ENCODE measurements around the gene HDAC4.
A peak's percentile ranks its signal among the peaks of the same experiment; 100 is the strongest.

The HDAC4 gene

DNA sequence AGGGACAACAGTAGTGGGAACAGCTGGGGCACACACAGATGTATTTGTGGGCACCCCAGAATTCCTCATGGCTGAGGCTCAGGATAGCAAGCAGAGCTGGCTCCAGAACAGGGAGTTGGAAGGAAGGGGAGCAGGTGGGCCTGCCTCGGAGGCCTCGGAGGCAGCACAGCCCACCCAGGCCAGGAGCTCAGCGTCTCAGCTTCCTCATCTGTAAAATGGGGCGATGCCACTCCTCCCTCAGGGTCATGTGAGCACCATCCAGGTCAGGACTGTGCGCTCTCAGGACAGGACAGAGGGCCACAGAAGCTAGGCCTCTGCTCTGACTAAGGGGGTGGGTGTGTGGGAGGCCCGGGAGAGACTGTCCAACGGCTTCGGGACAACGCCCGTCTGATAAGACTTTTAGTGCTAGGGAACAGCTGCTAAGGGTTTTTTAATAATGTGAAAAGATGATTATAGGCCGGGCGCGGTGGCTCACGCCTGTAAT is 106.2 kb downstream of the HDAC4 start:
- DNase-seq (ENCODE audit: low spot score), result no peak

DNA sequence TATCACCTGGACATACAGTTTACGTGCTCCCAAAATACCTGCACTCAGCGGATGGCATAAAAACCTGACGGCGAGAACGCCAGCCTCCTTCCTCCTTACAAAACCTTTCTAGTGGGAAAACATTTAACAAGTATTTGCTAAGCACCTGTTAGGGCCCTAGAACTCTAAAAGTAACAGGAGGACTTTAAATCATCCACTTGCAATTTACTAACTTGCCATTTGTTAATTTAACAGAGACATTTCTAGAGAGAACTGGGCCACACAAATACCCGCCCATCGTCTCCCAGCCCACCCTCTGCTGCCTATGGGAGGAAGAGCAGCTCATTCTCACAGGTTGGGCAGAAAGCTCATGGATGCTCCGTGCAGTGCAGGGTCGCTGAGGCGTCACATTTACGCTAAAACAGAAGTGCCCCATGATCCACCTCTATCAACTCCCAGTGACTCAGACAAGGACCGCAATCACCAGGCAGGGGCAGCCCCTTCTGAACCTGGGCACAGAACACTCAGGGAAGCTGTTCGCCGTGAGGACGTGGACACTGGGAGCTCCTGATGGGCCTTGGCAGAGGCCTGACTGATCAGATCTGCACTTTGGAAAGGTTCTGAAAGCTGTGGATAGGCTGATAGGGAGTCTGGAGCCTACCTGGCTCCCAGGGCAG is 106.9 kb downstream of the HDAC4 start:
- peak; percentile 53 for DNase-seq (ENCODE audit: low spot score)

DNA sequence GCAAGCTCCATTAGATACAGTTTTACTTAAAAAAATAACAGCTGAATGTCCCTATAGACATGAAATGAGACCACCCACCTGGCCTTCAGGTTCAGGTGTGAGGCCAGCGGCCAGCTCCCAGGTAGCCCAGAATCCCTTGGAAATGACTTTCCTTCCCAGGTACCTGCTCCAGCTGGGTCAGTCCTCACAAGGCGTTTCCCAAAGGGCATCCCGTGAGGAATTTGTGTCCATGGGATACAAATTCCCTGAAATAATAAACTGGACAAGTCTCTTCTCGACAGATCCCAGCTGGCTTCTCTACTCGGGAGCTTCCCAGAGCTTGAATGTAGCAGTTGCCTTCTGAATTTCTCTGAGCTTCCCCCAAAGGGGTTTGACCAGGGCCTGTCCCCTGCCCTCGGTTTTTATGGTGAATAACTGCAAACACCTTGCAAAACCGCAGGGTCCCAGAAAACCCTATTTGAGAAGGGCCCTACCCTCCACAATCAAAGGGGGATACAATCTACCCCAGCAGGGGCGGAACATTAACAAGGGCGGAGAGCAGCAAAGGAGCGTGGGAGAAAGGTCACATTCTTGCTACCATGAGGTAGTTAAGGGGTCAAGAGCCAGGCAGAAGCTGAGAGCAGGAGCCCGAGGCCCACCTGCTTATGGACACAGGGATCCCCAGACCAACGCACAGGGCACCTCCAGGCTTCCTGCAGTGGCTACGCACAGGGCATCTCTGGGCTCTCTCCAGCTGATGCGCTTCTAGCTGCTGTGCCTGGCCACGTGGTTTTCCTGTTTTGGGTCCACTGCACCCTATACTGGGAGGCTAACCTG is 107.7 kb downstream of the HDAC4 start:
- DNase-seq (ENCODE audit: low spot score), result no peak

DNA sequence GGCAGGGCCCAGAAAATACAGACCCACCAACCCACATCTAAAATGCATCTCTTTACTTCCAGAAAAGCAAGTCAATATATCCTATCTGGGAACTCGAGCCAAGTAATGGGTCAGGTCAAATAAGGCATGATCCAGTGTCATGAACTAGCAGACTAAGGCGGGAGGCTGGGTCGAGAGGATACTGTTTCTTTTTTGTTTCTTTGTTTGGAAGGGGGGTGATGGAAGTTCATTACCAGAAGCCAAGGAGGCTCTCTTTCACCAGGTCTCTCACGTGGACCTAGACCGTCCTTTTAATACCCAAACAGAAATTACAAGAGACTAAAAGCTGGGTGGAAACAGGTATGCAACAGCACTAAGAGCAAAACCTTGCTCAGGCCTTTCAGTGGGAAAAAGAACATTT is 108.3 kb downstream of the HDAC4 start:
- no peak for DNase-seq (ENCODE audit: low spot score)

DNA sequence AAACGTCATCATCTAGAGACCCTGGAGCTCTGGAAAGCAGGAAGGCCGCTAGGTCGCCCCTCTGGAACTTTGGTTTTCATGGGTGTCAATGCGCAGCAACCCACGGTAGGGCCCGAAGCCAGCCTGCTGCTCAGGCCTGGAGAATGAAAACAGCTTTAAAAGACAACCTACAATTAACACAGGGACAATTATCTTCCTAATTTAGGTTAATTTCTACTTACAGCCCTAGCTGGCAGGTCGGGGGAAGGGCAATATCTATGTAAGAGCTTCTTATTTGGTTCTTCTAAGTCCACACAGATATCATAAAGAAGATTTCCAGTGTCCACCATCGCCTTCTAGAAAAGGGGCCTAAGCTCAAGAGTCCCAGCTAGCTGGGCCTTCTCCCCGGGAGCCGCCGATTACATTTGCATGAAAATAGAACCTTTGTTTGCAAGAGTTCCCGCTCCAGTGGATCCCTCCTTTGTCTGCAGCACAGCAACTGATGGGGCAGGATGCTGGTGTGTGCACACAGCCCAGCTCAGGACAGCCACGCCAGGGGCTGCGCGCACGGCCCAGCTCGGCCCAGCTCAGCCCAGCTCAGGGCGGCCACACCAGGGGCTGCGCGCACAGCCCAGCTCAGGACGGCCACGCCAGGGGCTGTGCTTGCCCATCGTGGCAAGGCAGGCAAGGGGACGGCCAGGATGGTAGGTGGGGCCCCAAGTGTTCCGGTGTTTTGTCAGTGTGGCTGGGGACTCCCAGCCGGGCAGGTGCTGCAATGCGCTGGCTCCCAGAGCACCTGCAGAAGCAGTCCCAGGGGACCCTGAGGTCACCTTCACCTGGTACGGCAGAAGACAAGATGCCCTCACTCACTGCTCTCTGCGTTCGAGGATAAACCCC is 109.1 kb downstream of the HDAC4 start:
- no peak for DNase-seq (ENCODE audit: low spot score)

DNA sequence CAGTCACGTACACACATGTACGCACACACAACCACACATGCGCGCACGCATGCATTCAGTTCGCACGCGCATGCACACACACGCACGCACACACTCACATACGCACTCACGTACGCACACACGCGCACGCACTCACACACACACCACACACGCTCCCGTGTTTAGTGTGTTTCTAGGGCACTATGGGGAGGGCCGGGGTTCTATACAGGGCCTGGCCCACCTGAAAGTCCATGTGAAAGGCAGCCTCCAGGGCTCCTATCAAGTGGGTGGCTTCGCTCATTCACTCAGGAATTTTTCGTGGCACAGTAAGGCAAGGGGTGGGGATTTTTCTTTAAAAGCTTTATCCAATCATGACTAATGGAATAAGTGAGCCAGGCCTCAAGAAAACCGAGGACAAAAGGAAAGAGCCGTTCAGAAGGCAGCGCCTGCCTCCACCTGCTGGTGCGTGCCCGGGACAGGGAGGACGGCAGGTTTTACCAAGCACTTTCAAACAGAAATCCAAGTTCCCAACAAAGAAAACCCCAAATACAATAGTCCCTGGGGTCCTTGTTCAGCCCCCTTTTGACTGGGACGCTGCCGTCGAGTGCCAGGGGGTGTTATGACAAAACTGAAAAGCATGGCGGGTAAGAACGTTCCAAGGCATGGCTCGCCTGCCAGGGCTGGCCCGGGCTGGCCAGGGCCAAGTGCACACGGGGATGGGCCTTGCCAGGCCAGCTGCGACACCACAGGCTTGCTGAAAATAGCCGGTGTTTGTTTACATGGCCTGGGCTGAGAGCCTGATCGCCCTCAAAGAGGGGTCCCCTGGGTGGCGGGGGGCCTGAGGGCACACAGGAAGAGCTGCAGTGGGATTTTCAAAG is 110.0 kb downstream of the HDAC4 start:
- DNase-seq (ENCODE audit: low spot score), result no peak

DNA sequence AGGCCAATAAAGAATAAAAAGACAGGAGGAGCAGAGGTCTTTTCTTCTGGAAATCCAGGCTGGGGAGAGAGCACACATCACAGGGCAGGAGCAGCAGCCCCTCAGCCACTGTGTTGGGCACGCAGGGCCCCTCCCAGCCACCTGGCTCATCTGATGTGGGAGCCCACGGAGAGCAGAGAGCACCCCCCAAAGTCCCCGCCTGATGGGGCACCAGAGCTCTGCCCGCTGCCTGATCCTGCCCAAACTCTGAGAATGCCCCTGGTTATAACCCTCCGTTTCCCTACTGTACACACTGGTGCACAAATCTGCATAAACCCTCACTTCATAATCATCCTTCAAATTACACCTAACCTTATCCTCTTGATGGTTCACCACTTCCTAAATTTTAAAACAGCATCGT is 111.3 kb downstream of the HDAC4 start:
- no peak for DNase-seq (ENCODE audit: low spot score)

DNA sequence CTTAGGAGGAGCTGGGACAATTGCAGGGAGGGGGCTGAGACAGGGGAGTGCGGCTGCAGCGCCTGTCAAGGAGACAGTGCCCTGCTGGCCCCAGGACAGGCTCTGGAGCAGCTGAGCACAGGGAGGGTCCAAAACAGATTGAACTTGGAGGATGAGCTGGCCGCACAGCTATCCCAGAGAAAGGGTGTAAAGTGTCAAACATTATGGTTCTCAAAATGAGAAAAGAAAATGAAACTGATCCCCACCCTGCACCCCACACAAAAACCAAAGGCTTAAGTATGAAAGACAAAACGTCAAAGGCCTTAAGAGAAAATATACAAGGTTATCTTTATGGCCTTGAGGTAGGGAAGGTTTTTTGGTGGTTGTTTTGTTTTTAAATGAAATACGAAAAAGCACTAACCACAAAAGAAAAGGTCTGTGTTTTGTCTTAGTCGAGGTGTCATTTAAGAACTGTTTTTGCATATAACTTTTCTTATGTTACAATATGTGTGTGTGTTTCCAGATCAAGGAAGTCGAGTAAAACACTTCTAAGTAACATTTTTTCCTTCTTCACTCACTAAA is 111.8 kb downstream of the HDAC4 start:
- no peak for DNase-seq (ENCODE audit: low spot score)

DNA sequence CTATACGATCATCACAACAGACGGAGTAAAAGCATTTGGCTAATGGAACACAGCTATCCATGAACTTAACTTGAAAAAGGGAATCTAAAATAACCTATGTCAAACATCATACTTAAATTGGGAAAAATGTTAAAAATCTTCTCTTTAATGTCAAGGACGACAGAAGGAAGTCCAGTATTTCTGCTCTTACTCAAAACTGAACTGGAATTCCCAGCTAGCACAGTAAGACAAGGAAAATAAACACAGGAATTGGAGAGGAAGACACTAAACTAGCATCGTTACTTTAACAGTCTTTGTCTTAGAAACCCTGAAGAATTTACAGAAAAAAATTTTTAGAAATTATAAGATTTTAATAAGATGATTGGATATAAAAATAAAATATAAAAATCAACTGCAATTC is 112.6 kb downstream of the HDAC4 start:
- no peak for DNase-seq (ENCODE audit: low spot score)

DNA sequence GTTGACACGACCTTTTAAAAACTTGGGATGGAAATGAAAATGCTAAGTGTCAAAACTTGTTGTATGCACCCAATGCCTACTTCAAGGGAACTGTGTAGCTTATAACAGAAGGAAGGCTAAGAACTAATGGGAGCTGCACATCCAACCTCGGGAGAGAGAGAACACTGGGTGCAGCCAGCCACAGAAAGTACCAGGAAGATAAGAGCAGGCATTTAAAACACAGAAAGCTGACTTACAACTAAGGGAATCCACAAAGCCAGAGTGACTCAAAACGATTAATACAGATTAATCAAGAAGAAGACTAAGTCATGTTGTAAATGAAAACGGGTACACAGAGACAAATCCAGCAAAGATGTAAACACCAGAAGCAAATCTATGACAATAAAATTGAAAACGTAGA is 113.4 kb downstream of the HDAC4 start:
- DNase-seq (ENCODE audit: low spot score), result no peak

DNA sequence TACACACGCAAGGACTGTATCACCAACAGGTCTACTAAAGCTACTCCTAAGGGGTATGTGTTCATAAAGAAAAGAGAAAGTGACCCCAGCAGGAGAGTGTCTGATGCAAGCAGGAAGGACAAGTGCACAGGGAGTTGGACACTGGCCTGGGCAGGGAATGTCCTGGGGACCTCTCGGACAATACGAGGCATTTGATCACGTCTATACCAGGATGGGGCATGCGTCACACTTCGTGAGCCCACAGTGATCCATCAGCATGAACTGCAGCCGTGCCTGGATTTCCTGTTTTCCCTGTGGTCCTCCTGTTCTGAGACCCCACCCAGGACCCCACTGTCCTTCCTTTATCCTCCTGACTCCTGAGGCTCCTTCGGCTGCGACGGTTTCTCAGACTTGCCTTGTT is 113.9 kb downstream of the HDAC4 start:
- no peak for DNase-seq (ENCODE audit: low spot score)

DNA sequence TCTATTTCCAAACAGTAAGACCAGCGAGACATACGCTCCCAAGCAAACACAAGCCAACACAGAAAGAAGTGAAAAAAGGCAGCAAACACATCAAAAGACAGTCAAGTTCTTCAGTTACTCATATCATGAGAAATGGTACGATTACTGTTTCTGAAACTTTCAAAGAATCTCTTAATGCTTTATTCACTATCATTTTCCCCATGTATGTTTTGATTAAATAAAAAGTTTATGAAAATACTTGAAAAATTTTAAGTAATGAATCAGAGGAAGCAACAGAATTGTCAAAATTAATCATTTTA is 114.9 kb downstream of the HDAC4 start:
- DNase-seq (ENCODE audit: low spot score), result no peak

DNA sequence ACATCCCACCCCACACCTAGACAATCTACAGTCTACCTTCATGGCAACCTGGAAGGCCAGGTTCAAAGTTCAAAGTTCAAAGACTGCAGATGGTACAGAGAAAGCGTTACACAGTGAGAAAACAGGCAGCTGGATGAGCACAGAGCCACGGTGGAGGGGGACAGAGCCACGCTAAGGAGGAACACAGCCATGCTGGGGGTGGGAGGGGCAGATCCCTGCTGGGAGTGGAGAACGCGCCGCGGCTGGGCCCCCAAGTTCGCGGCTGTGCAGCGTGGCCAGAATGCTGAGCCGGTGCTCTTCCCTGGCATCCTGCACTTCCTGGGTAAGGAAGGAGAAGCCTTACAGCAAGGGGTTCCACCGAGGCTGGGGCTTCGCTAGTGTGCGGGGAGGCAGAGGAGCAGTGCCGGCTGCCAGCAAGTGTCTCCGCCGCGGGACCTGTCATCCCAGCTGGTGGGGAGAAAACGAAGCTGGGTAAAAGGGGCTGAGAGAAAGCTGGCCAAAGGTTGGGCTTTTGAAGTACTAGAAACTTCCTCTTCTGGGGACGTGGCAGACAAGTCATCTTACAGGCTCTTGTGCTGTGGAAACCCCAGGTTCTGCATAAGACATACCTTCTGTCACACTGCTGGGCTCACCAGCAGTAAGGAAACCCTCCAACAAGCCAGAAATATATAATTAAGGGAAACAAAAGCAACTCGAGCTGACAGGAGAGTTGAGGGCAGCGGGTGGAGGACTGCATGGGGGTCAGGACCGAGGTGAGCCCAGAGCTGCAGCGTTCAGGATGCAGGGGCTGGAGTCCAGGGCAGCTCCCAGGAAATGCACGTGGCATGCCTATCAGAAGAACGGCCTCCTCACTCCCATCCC is 115.5 kb downstream of the HDAC4 start:
- DNase-seq (ENCODE audit: low spot score), result no peak

DNA sequence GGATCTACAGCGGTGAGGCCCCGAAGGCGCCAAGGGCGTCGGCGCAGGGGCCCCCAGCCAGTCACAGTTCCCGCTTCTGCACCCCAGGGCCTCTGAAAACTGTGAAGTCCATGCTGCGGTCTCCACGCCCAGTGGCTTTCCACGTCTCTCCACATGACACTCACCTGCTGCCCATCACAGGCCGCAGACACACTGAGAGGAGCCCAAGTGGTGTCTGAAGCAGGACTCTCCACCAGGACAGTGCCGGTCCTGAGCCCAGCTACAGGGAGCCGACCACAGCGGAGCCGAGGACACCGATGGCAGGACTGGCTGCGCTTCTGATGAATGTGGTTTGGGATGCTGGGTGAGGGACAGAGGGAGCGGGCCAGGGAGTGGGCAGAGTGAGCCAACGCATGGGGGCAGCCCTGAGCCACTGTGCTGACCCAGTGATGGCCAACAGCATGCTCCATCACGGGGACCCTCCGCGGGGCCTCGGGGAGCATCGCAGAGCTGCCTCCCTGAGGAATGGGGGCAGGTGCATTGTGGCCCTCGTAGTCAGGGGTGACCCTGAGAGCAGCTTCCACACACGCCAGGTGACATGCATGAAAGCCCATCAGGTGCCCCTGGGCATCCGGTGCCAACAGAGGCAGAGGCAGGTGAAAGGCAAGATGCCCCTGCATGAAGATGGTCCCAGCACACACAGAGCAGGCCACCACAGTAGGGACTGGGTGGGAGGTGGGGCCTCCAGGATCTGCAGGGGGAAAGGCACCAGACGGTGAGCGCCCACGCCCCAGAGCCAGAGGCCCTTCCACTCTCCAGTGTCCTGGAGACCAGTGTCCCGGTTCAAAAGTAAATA is 116.6 kb downstream of the HDAC4 start:
- no peak for DNase-seq (ENCODE audit: low spot score)

DNA sequence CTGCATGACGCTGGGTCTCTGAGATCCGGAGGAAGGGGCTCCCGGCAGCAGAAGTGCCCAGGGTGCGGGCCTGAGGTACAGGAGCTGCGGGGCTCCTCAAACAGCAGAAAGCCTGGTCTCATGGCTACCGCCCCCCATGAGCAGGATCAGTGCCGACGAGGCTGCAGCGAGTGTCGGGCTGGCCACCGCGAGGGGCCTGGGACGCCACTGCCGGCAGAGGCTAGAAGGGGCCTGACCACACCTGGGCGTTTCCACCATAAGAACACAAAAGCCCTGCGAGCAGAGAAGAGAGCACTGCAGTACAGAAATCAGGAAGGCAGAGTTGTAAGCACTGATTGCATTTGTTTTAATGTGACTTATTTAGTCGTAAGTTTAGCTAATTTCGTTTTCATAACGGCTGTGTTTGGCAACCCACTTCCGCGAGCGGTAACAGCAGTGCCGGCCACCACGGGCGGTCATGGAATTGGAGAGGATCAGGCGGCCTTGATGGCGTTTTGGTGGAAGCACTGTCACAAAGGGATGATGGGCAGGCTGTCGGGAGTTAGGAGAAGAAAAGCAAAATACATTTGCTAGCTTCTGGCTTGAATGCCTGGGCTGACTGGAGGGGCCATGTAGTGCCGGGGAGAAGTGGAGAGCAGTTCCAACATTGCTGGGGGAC is 117.4 kb downstream of the HDAC4 start:
- no peak for DNase-seq (ENCODE audit: low spot score)

DNA sequence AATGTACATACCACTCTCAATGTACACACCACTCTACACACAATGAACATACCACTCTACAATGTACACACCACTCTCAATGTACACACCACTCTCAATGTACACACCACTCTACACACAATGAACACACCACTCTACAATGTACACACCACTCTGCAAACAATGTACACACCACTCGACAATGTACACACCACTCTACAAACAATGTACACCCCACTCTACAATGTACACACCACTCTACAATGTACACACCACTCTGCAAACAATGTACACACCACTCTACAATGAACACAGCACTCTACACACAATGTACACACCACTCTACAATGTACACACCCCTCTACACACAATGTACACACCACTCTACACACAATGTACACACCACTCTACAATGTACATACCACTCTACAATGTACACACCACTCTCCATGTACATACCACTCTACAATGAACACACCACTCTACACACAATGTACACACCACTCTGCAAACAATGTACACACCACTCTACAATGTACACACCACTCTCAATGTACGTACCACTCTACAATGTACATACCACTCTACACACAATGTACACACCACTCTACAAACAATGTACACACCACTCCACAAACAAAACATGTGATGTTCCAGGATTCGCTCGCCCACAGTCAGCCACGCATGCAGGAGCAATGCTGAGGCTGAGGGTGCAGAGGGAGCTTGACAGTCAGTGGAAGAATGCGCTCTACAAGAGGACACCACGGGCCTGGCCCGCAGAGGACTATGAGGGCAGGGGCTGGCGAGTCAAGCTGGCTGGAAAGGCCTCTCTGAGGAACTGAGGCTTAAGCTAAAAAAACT is 118.2 kb downstream of the HDAC4 start:
- no peak for DNase-seq (ENCODE audit: low spot score)

DNA sequence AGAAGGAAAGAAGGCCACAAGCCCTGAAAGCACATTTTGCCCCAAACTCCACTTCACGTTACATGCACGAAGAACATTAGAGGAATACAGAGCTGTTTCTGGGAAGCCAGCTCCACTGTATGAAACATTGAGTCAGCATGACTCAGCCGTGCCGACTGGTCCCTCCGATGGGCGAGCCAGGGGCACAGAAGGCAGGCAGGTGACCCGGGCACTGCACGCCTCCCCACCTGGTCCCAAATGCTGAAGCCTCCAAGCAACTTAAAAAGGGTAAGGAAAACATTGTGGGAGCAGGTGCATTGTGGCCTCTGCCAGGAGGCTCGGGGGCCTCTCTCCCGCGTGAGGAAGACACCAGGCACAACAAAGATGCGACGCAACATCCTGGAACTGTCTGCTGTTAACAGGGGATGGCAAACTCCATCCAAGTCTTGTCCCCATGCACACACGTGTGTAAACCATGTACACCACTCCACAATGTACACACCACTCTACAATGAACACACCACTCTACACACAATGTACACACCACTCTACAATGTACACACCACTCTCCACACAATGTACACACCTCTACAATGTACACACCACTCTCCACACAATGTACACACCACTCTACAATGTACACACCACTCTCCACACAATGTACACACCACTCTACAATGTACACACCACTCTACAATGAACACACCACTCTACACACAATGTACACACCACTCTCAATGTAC is 120.4 kb downstream of the HDAC4 start:
- DNase-seq (ENCODE audit: low spot score), result peak; percentile 64
